A549 (cell line): ENCODE results near the gene ASPG. TPM values are rescaled to one million over a fixed set of nuclear protein-coding genes. Genes with fewer than 3 reads are reported as not detected.
A peak's percentile ranks its signal among the peaks of the same experiment; 100 is the strongest.

Experiments used
- ATAC-seq, 2 experiments: fragments of 200-7000 bp in 1 of 2; fragments of >200 bp in 1 of 2; cut with Nextera tagmentation in 1 of 2; cut with Tn5 transposase in 1 of 2; 3 replicates each; pipeline versions ENCODE4 v1.8.0 to v1.9.1; 2018 to 2020; ENCODE audit warnings: mild to moderate bottlenecking in 1 of 2, moderate library complexity in 1 of 2
- CTCF ChIA-PET: fragments of 300-600 bp; sonication (Branson Sonifier 250); formaldehyde crosslinking; extraction: SDS; loops from one replicate; lab custom pipeline; 2021; ENCODE audit warnings: antibody characterized with exemption, inconsistent platforms; lab: Yijun Ruan, JAX
- POLR2A ChIA-PET: fragments of 350-600 bp; formaldehyde crosslinking; extraction: SDS; loops from one replicate; lab custom pipeline; 2021; ENCODE audit warnings: antibody characterized with exemption, inconsistent platforms; lab: Yijun Ruan, JAX
- DNase-seq, 2 experiments: peaks; one replicate each; pipeline versions ENCODE4 v3.0.0 to v3.0.0-alpha.2; 2011 to 2016; ENCODE audit warnings: low read depth in 1 of 2, low spot score in 1 of 2
- FAIRE-seq: peaks from 2 replicates; lab custom pipeline; 2011; peaks lifted over from hg19 to GRCh38; lab: Jason Lieb, UNC
- H3K27ac ChIP-seq, 2 experiments: fragments of >200 bp; sonication (Bioruptor Twin); formaldehyde crosslinking; 3 replicates each; pipeline ENCODE4 v1.5.1; 2016 to 2017
- H3K4me1 ChIP-seq: fragments of >200 bp; sonication (Bioruptor Twin); formaldehyde crosslinking; 3 replicates; pipeline ENCODE4 v1.6.1; 2016
- H3K4me2 ChIP-seq: fragments of >200 bp; sonication (Bioruptor Twin); formaldehyde crosslinking; 3 replicates; pipeline ENCODE4 v1.6.1; 2016
- H3K4me3 ChIP-seq: fragments of >200 bp; sonication (Bioruptor Twin); formaldehyde crosslinking; 3 replicates; pipeline ENCODE4 v1.5.1; 2016
- H3K9me3 ChIP-seq: fragments of >200 bp; sonication (Bioruptor Twin); formaldehyde crosslinking; 3 replicates; pipeline ENCODE4 v1.6.1; 2016
- CBX2 ChIP-seq: fragments of 200-600 bp; sonication (generic); IDR thresholded peaks from 2 replicates; pipeline ENCODE4 v1.6.1; 2016; ENCODE audit warnings: low read depth, mild to moderate bottlenecking, borderline replicate concordance
- CHD4 ChIP-seq: fragments of 200-600 bp; sonication (generic); IDR thresholded peaks from 2 replicates; pipeline ENCODE4 v1.6.1; 2016; ENCODE audit warnings: antibody characterized with exemption, mild to moderate bottlenecking, borderline replicate concordance
- EHF ChIP-seq: fragments of 250-450 bp; sonication (Bioruptor Pico); IDR thresholded peaks from 2 replicates; pipeline ENCODE4 v1.5.0; 2020; ENCODE audit warnings: mild to moderate bottlenecking
- EP300 ChIP-seq, 2 experiments: fragments of >200 bp; sonication (Bioruptor Twin); formaldehyde crosslinking; IDR thresholded peaks; 2 replicates in 1 of 2; 3 replicates in 1 of 2; pipeline ENCODE4 v1.6.1; 2016 to 2017
- ESRRA ChIP-seq: fragments of 150-350 bp; IDR thresholded peaks from 2 replicates; pipeline ENCODE4 v1.6.1; 2014; ENCODE audit warnings: mild to moderate bottlenecking, low read length, borderline replicate concordance
- FOSB ChIP-seq: fragments of 250-450 bp; sonication (Bioruptor Pico); IDR thresholded peaks from 2 replicates; pipeline ENCODE4 v1.5.0; 2020; ENCODE audit warnings: mild to moderate bottlenecking, moderate library complexity
- FOSL2 ChIP-seq, 2 experiments: fragments of 450-650 bp in 1 of 2; fragments of >200 bp in 1 of 2; sonication (Bioruptor Twin) in 1 of 2; formaldehyde crosslinking; IDR thresholded peaks; 2 replicates each; pipeline versions ENCODE4 v1.5.0 to v1.6.1; 2016 to 2020; ENCODE audit warnings: mild to moderate bottlenecking in 1 of 2, moderate library complexity in 1 of 2
- HEYL ChIP-seq: fragments of 250-450 bp; sonication (Bioruptor Pico); IDR thresholded peaks from 2 replicates; pipeline ENCODE4 v1.8.0; 2021; ENCODE audit warnings: mild to moderate bottlenecking, moderate library complexity
- KDM1A ChIP-seq: fragments of 200-600 bp; sonication (generic); IDR thresholded peaks from 2 replicates; pipeline ENCODE4 v1.6.1; 2016; ENCODE audit warnings: low read depth, mild to moderate bottlenecking
- NPAS2 ChIP-seq: fragments of 250-450 bp; sonication (Bioruptor Pico); IDR thresholded peaks from 2 replicates; pipeline ENCODE4 v1.8.0; 2022; ENCODE audit warnings: mild to moderate bottlenecking, moderate library complexity, borderline replicate concordance
- RARB ChIP-seq: fragments of 250-450 bp; sonication (Bioruptor Pico); IDR thresholded peaks from 2 replicates; pipeline ENCODE4 v1.8.0; 2021; ENCODE audit warnings: mild to moderate bottlenecking, moderate library complexity
- RFX5 ChIP-seq: fragments of 450-650 bp; IDR thresholded peaks from 2 replicates; pipeline ENCODE4 v1.7.1; 2014; ENCODE audit warnings: antibody characterized with exemption, mild to moderate bottlenecking, moderate library complexity
- SMC3 ChIP-seq: fragments of >200 bp; sonication (Bioruptor Twin); formaldehyde crosslinking; IDR thresholded peaks from 3 replicates; pipeline ENCODE4 v1.6.1; 2018; ENCODE audit warnings: inconsistent platforms
- SREBF2 ChIP-seq: fragments of 450-650 bp; IDR thresholded peaks from 2 replicates; pipeline ENCODE4 v1.6.1; 2014; ENCODE audit warnings: mild to moderate bottlenecking, moderate library complexity
- WGBS: methylation state at CpG from one replicate; pipeline ENCODE4 v1.1.6; 2017; ENCODE audit errors: missing lambda C conversion rate; 5-methylcytosine and 5-hydroxymethylcytosine counted together
- polyA plus RNA-seq, 4 experiments: library from polyadenylated mRNA; depleted of rRNA in 3 of 4; stranded (reverse); fragments of >200 nt; fragmentation: RNase III in 1 of 4; extraction: RNeasy Plus Mini Kit Qiagen cat#74134 plus additional on column Dnase treatment in 1 of 4; gene quantifications; 2 replicates in 3 of 4; 3 replicates in 1 of 4; pipeline ENCODE4 v1.2.3, GENCODE V29; 2011 to 2017
- TF ChIP-seq, protein P1 (sequence below): fragments of >200 bp; sonication (Bioruptor Twin); formaldehyde crosslinking; IDR thresholded peaks from 3 replicates; pipeline ENCODE4 v1.6.1; 2016
- TF ChIP-seq, protein P2 (sequence below): IDR thresholded peaks from 2 replicates; pipeline ENCODE4 v1.6.1; 2012

ASPG gene
- polyA plus RNA-seq, 2 of the 4 experiments (the other 2 are of a cell fraction) = not detected

DNA sequence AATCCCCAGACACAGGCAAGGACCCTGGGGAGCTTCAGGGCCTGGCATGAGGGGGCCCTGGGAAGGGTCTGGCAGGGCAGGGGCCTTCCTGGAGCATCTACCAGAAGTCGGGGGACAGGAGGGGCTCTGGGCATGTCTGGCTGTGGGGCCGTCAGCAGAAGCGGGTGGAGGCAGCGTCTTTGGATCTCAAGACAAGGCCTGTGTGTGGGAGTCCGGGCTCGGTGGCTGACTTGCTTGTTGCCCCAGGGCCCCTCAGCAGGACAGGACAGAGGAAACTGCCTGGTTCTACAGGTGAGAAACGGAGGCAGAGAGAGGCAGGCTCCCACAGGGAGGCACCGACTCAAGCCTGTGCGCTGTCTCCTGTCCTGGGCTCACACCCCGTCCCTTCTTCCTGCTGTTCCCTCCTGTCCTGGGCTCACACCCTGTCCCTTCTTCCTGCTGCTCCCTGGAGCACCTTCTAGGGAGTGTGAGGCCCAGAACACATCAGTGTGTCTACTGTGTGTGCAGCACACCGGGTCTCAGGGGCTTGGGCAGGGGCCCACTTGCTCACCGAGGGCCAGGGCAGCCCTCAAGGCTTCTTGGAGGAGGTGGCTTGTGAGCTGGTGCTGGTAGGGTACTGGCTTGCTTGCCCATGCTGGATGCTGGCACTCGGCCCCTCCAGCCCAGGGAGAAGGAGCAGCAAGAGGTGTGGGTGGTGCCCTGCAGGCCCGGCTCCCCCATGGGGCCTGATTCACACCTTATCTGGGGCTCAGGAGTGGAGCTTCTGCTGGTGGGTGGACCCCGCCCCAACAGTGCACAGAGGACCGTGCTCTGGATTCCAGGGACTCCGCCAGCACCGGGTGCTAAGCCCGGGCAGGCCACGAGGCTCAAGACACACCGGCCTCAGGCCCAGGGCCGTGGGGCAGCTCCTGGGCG, 14.9 kb downstream of the ASPG start:
- Histone ChIP-seq H3K27ac (no peak overlapping the region), H3K9me3 (no peaks in the 10 kb centered on the region), H3K4me3 (no peak overlapping the region)
- FAIRE-seq (no peak), ATAC-seq (no peak)
- CTCF ChIA-PET = interaction anchor here (1.2 kb wide), 2 partner anchors 18 to 464 kb away, joined by 3 to 4 read pairs; no protein-coding TSS in a partner anchor
- TF ChIP-seq, protein P1, sequence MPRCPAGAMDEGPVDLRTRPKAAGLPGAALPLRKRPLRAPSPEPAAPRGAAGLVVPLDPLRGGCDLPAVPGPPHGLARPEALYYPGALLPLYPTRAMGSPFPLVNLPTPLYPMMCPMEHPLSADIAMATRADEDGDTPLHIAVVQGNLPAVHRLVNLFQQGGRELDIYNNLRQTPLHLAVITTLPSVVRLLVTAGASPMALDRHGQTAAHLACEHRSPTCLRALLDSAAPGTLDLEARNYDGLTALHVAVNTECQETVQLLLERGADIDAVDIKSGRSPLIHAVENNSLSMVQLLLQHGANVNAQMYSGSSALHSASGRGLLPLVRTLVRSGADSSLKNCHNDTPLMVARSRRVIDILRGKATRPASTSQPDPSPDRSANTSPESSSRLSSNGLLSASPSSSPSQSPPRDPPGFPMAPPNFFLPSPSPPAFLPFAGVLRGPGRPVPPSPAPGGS = no peak
- no peak for TF ChIP-seq CHD4
- no peak for TF ChIP-seq SMC3
- TF ChIP-seq FOSL2 (IDR thresholded peaks at IDR 0.05) = no peak
- no peak for TF ChIP-seq FOSL2 (CRISPR knock-in tag; IDR thresholded peaks at IDR 0.05)
- no peak for TF ChIP-seq RARB (CRISPR knock-in tag)
- no peak for TF ChIP-seq FOSB (CRISPR knock-in tag)
- TF ChIP-seq, protein P2, sequence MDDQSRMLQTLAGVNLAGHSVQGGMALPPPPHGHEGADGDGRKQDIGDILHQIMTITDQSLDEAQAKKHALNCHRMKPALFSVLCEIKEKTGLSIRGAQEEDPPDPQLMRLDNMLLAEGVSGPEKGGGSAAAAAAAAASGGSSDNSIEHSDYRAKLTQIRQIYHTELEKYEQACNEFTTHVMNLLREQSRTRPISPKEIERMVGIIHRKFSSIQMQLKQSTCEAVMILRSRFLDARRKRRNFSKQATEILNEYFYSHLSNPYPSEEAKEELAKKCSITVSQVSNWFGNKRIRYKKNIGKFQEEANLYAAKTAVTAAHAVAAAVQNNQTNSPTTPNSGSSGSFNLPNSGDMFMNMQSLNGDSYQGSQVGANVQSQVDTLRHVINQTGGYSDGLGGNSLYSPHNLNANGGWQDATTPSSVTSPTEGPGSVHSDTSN = no peak
- no peak for TF ChIP-seq EP300 (IDR thresholded peaks at IDR 0.05)
- TF ChIP-seq HEYL (CRISPR knock-in tag) = no peak
- TF ChIP-seq KDM1A = no peak
- TF ChIP-seq, all 56 proteins: peak for 0
- POLR2A ChIA-PET = no interaction called here
- 80% methylated on average over 16 of the region's 23 CpGs for WGBS
- DNase-seq = no peak
- Histone ChIP-seq H3K4me1 (no peaks in the 10 kb centered on the region), H3K4me2 (no peak overlapping the region)

GRCh38 chr14:104101086-104101621, 15.7 kb downstream of the ASPG start:
- H3K27ac ChIP-seq = peak overlapping the region in 1 of 2 experiments; percentile 18; a peak in 1 of 6 replicates
- WGBS = 80% methylated on average over 2 of the region's 16 CpGs
- POLR2A ChIA-PET = no interaction called here
- DNase-seq (no peak), ATAC-seq (no peak), FAIRE-seq (no peak)
- H3K4me3 ChIP-seq = no peak overlapping the region
- TF ChIP-seq ESRRA = no peak
- no peaks in the 10 kb centered on the region for H3K4me1 ChIP-seq
- H3K4me2 ChIP-seq = no peak overlapping the region
- CTCF ChIA-PET = interaction anchor here (1.2 kb wide), 1 partner anchor 463 kb away, joined by 3 read pairs; no protein-coding TSS in a partner anchor
- H3K9me3 ChIP-seq = no peaks in the 10 kb centered on the region

DNA sequence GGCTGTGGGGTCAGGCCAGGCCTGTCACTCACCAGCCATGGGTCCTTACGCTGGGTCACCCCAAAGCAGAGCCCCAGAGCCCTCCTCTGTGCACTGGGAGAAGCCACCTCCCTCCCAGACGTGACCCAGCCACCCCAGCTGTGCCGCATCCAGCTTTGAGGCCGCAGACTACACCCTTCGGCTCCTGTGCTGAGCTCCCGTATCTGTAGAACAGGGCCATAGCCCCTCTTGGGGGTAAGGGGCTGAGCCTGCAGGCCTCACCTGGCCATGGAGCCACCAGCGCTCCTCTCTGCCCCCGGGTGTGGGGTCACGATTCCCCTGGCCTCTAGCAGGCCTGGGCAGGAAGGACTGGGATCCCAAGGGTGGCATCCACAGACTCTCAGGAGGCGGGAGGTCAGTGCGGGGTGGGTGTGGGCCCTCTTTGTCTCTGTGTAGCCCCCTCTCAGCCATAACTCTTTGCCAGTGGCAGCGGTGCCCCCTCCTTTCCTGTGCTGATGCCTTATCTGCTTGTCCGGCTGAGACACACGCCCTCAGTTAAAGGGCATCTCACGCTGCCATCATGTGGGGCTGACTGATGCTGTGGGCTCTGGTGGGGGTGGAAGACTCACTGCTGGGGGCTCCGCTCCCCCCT, 16.3 kb downstream of the ASPG start:
- ChIA-PET POLR2A (no interaction called here), CTCF (interaction anchor here (0.6 to 1.5 kb wide), 2 partner anchors 8 to 463 kb away, joined by 4 to 5 read pairs; no protein-coding TSS in a partner anchor)
- H3K4me1 ChIP-seq = no peaks in the 10 kb centered on the region
- DNase-seq (no peak), FAIRE-seq (no peak), ATAC-seq (no peak)
- no peak overlapping the region for H3K27ac ChIP-seq
- no peak overlapping the region for H3K4me3 ChIP-seq
- WGBS = 61% methylated on average over 9 of the region's 16 CpGs
- no peaks in the 10 kb centered on the region for H3K9me3 ChIP-seq
- TF ChIP-seq RARB (CRISPR knock-in tag) (no peak), SREBF2 (no peak), RFX5 (no peak), EHF (CRISPR knock-in tag) (no peak), FOSB (CRISPR knock-in tag) (no peak), CBX2 (no peak), NPAS2 (CRISPR knock-in tag) (no peak)
- no peak overlapping the region for H3K4me2 ChIP-seq
